Brain microvascular endothelial cell (primary cell): ENCODE results near the gene ZNF423.

Source experiments
- DNase-seq: peaks from one replicate; pipeline ENCODE4 v3.0.0-alpha.2; 2020
- H3K27ac ChIP-seq: fragments of 250-450 bp; sonication (Bioruptor Pico); 2 replicates; pipeline ENCODE4 v1.5.1; 2020; ENCODE audit warnings: mild to moderate bottlenecking, moderate library complexity
- H3K27me3 ChIP-seq: fragments of 250-450 bp; sonication (Bioruptor Pico); replicated peaks from 2 replicates; pipeline ENCODE4 v1.5.1; 2020; ENCODE audit warnings: mild to moderate bottlenecking
- H3K36me3 ChIP-seq: fragments of 250-450 bp; sonication (Bioruptor Pico); replicated peaks from 2 replicates; pipeline ENCODE4 v1.5.1; 2020; ENCODE audit warnings: mild to moderate bottlenecking
- H3K4me3 ChIP-seq: 2 replicates; pipeline ENCODE4 v1.5.1; 2011; ENCODE audit warnings: low read depth, mild to moderate bottlenecking, control low read depth, low read length, moderate library complexity
- in situ Hi-C: cut with HindIII; loops from 2 replicates; pipeline ENCODE4 v1.10.0; 2017; ENCODE audit warnings: low sequenced_read_pairs, low pct_ligation_motif_present
- TF ChIP-seq, protein P1 (sequence below): IDR thresholded peaks from 2 replicates; pipeline ENCODE4 v1.5.1; 2011; ENCODE audit warnings: low read depth, mild to moderate bottlenecking, moderate library complexity, low read length, control low read depth, inconsistent platforms; ENCODE audit errors: missing control alignments

ZNF423 gene

DNA sequence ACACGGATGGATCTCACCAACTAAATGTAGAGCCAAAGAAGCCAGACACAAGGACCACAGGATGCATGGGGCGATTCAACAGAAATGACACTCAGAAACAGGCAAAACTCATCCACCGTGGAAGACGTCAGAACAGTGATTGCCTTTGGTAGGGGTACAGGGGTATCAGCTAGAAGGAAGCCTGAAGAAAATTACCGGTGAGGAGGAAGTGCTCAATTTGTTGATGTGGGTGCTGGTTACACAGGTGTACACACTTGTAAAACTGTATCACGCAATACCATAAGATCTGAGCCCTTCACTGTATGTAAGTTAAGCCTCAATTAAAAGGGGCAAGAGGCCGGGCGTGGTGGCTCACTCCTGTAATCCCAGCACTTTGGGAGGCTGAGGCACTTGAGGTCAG is 256.2 kb downstream of the ZNF423 start:
- DNase-seq, result no peak
- Histone ChIP-seq H3K27ac (no peak overlapping the region), H3K27me3 (no peaks in the 10 kb centered on the region), H3K4me3 (no peak overlapping the region), H3K36me3 (no peaks in the 10 kb centered on the region)
- in situ Hi-C loops, result no loop called here
- TF ChIP-seq, protein P1, sequence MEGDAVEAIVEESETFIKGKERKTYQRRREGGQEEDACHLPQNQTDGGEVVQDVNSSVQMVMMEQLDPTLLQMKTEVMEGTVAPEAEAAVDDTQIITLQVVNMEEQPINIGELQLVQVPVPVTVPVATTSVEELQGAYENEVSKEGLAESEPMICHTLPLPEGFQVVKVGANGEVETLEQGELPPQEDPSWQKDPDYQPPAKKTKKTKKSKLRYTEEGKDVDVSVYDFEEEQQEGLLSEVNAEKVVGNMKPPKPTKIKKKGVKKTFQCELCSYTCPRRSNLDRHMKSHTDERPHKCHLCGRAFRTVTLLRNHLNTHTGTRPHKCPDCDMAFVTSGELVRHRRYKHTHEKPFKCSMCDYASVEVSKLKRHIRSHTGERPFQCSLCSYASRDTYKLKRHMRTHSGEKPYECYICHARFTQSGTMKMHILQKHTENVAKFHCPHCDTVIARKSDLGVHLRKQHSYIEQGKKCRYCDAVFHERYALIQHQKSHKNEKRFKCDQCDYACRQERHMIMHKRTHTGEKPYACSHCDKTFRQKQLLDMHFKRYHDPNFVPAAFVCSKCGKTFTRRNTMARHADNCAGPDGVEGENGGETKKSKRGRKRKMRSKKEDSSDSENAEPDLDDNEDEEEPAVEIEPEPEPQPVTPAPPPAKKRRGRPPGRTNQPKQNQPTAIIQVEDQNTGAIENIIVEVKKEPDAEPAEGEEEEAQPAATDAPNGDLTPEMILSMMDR, result no peak

DNA sequence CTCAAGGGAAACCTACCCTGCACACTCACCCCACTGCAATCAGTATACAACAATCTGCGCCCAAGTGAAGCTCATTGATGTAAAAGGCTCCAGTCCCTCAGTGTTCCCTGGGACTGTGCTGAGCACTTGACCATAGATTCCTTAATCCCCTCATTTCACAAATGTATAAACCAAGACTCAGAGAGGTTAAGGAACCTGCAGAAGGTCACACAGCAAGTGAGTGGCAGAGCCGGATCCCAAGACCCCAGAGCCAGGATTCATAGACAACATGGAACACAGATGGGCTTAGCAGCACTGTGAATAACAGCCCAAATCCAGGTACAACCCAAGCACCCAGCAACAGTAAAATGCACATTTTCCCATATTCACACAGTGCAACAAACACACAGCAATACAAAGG is 256.6 kb downstream of the ZNF423 start:
- no peaks in the 10 kb centered on the region for H3K27me3 ChIP-seq
- no peaks in the 10 kb centered on the region for H3K36me3 ChIP-seq
- TF ChIP-seq, protein P1, result no peak
- DNase-seq, result no peak
- no peak overlapping the region for H3K4me3 ChIP-seq
- no peak overlapping the region for H3K27ac ChIP-seq
- in situ Hi-C loops, result no loop called here

DNA sequence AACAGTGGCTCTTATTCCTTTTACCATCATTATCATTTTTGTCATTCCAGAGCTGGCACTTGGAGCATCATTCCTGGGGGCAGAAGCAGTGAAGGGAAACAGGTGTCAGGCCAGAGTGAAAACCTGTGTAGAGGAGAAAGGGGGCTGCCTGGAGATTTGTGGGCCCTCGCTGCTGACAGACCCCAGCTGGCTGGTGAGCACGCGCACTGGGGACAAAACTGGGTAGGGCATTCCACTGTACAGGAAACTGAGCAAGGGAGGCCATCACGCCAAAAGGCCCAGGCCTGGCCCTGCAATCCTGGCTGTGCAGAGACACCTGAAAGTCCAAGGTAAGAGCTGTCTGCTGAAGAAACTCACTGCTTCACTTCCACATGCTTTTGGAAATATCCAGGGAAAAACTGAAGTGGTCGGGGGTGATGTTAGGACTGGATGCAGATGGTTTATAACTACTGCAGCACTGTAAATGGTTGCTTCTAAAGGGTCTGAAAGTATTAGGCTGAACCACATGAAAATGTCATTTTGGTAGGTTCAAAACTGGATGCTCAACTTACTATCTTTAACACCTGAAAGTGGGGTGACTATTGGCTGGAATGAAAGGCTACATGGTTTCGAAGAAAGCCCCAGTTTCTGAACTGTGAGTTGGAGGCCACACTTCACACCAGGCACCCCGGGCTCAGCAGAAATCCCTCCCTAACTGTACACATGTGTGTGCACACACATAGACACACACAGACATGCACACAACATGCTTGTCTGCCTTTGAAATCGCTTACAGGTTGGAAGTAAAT is 257.3 kb downstream of the ZNF423 start:
- in situ Hi-C loops, result no loop called here
- Histone ChIP-seq H3K36me3 (no peaks in the 10 kb centered on the region), H3K4me3 (no peak overlapping the region), H3K27me3 (no peaks in the 10 kb centered on the region), H3K27ac (no peak overlapping the region)
- TF ChIP-seq, protein P1, result no peak
- DNase-seq, result no peak

DNA sequence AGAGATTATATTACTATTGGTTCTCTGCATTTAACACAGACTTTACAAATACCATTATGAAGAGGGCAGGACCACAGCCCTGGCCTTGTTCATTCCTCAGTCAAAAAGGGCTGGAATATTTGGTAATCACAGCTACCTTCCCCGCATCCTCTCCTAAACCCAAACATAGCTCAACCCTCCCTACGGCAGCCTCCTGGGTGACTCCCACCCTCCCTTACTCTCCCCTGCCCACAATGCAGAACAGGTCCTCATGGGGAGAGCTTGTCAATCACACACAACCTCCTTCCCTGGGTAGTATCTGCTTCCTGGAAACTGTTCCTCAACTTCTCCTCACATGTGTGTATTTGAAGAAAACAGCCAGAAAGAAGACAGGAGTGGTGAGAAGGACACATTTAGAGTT is 258.1 kb downstream of the ZNF423 start:
- no peak overlapping the region for H3K4me3 ChIP-seq
- TF ChIP-seq, protein P1, result no peak
- in situ Hi-C loops, result no loop called here
- no peaks in the 10 kb centered on the region for H3K36me3 ChIP-seq
- H3K27me3 ChIP-seq, result no peaks in the 10 kb centered on the region
- DNase-seq, result no peak
- H3K27ac ChIP-seq, result no peak overlapping the region

DNA sequence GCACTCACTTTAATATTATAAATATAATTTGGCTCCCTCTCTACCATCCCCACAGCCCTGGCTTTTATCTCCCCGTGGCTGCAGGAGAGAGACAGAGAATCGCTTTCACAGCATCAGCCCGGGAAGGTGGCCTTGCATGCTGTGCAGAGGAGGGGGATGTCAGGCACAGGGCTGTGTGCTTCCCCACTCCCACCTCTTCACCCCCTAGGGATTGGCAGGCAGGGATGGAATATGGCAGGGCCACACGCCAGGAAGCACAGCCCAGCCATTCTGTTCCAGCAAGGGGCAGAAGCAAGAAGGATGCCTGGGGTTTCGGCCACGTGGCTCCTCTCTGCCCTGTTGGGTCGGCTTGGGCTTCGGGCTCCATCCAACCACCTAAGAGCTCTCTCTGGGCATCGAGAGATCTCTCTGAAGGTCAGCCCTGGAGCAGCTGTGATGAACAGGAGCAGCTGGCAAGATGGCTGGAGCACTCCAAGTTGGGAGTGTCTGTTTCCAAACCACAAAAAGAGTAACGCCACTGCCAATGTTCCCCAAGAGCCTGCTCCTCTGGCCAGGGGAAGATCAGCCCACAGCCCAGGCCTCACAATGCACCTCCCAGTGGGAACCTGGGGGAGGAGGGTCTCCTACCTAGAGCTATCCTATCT is 259.1 kb downstream of the ZNF423 start:
- H3K27me3 ChIP-seq, result no peaks in the 10 kb centered on the region
- no peaks in the 10 kb centered on the region for H3K36me3 ChIP-seq
- in situ Hi-C loops, result no loop called here
- no peak for DNase-seq
- no peak overlapping the region for H3K4me3 ChIP-seq
- TF ChIP-seq, protein P1, result no peak
- H3K27ac ChIP-seq, result no peak overlapping the region
